OCI-LY3 (cell line): ENCODE measurements around the gene TSPAN11.

Source experiments
- CTCF ChIP-seq: fragments of 200-600, 300-600 bp; sonication (generic); IDR thresholded peaks from 2 replicates; pipeline ENCODE4 v1.5.1; 2014; ENCODE audit warnings: antibody characterized with exemption, low read length, low read depth
- EZH2phosphoT487 ChIP-seq: fragments of 200-600 bp; shearing (Covaris generic); IDR thresholded peaks from 2 replicates; pipeline ENCODE4 v1.6.1; 2018; ENCODE audit warnings: antibody characterized with exemption, mixed run types, low read depth

- TF ChIP-seq CTCF (no peak), EZH2phosphoT487 (no peak)
Observed at GRCh38 chr12:30953257-30953656, 26.7 kb downstream of the TSPAN11 start.
